ENCODE data around the gene TARS2. TPM values are rescaled to one million over a fixed set of nuclear protein-coding genes. Genes with fewer than 3 reads are reported as not detected.
A peak's percentile ranks its signal among the peaks of the same experiment; 100 is the strongest.

TARS2 gene
- total and polyA plus RNA-seq, 2 of the 4 experiments (the other 2 are of a cell fraction), result 10.9 to 21.8 TPM

GRCh38 chr1:150507912-150508864, 21.0 kb downstream of the TARS2 start, which contains the start of gene ECM1:
TSS of gene ECM1 (plus strand) at chr1:150508109. CDS start at chr1:150508210, 101 bp downstream.
- in situ Hi-C loops (cut with MboI; ENCODE audit: low sequenced_read_pairs) (no loop called here), dilution Hi-C loops (cut with HindIII; ENCODE audit: low sequenced_read_pairs, unreplicated experiment) (no loop called here), intact Hi-C loops (cut with micrococcal nuclease) (no loop called here)
- no peaks in the 10 kb centered on the region for H3K9me3 ChIP-seq (ENCODE audit: control insufficient read depth, insufficient read depth, low read length)
- no peaks in the 10 kb centered on the region for H4K20me1 ChIP-seq (ENCODE audit: insufficient read depth, low read length)
- H3K4ac ChIP-seq (ENCODE audit: low read depth, low read length), result peak within 1 kb of the TSS; percentile 98
- BruUV-seq (replicated peaks), result no TSS peak
- peak within 1 kb of the TSS; percentile 85 for H3K18ac ChIP-seq (ENCODE audit: low read depth, low read length)
- DNase-seq (peak; percentile 84), ATAC-seq (ENCODE audit: low read depth) (peak; percentile 97)
- H2BK5ac ChIP-seq (ENCODE audit: low read depth, low read length, poor library complexity, severe bottlenecking), result peak within 1 kb of the TSS; percentile 95
- H3K9ac ChIP-seq (ENCODE audit: low read depth, low read length), result peak within 1 kb of the TSS; percentile 85
- peak within 1 kb of the TSS; percentile 94 for H3K56ac ChIP-seq (ENCODE audit: extremely low read depth, insufficient read depth, low read length)
- H3K4me2 ChIP-seq (ENCODE audit: low read depth, low read length), result peak within 1 kb of the TSS; percentile 93
- H3K27me3 ChIP-seq (ENCODE audit: control insufficient read depth, insufficient read depth, low read length), result no peaks in the 10 kb centered on the region
- TF ChIP-seq RAD21 (IDR thresholded peaks at IDR 0.05; ENCODE audit: low read length) (peak; percentile 11; the same call in 1 of the 2 replicates), USF2 (IDR thresholded peaks at IDR 0.05; ENCODE audit: low read depth, low read length) (no peak), SMC3 (IDR thresholded peaks at IDR 0.05; ENCODE audit: low read depth, low read length) (no peak), POLR2A (IDR thresholded peaks at IDR 0.05; ENCODE audit: low read depth, low read length) (peak; percentile 68; the same call in 1 of the 2 replicates), ELK1 (IDR thresholded peaks at IDR 0.05; ENCODE audit: borderline replicate concordance, low read depth, low read length) (no peak), FOS (IDR thresholded peaks at IDR 0.05; ENCODE audit: low read depth, low read length) (peak; percentile 47)
- peak within 1 kb of the TSS; percentile 95 for H3K23ac ChIP-seq (ENCODE audit: low read depth, low read length)
- peak within 1 kb of the TSS; percentile 79 to 92 for H4K8ac ChIP-seq (ENCODE audit: low read depth in 2 of 2, low read length in 2 of 2)
- H4K5ac ChIP-seq (ENCODE audit: low read depth, low read length), result peak within 1 kb of the TSS; percentile 83
- H2BK20ac ChIP-seq (ENCODE audit: low read depth, low read length), result peak within 1 kb of the TSS; percentile 86
- peaks cover 28% of the 10 kb centered on the region for H3K9me1 ChIP-seq (ENCODE audit: insufficient read depth, low read length)
- peak within 1 kb of the TSS; percentile 89 for H2AFZ ChIP-seq (replicated peaks; ENCODE audit: low read length, poor library complexity)
- H2AK9ac ChIP-seq (replicated peaks; ENCODE audit: low read depth, low read length, poor library complexity), result peak within 1 kb of the TSS; percentile 100
- H3K79me1 ChIP-seq (ENCODE audit: low read depth in 1 of 2, low read length in 2 of 2), result peaks cover 26 to 55% of the 10 kb centered on the region in 2 experiments
- peaks cover 46% of the 10 kb centered on the region for H3K36me3 ChIP-seq (ENCODE audit: control insufficient read depth, insufficient read depth, low read length)
- 15% methylated on average over 2 of the region's 7 CpGs; no CpG with 5 or more reads in 1 of the 2 experiments for WGBS, 2 experiments (ENCODE audit: extremely low coverage in 2 of 2, insufficient read length in 1 of 2)
- peak within 1 kb of the TSS; percentile 94 for H3K14ac ChIP-seq (replicated peaks; ENCODE audit: low read depth, low read length)
- CTCF ChIA-PET, result interaction anchor here (0.5 to 1.3 kb wide), 3 partner anchors 25 to 209 kb away, joined by 3 to 5 read pairs (median 5); no protein-coding TSS in a partner anchor
- H3K4me3 ChIP-seq (ENCODE audit: insufficient read depth, low read depth, low read length), result peak within 1 kb of the TSS; percentile 48
- peak within 1 kb of the TSS; percentile 99 for H4K91ac ChIP-seq (ENCODE audit: insufficient read depth, low read depth, low read length)
- POLR2A ChIA-PET (ENCODE audit: unreplicated experiment), result interaction anchor here (0.6 kb wide), 1 partner anchor 42 kb away, joined by 3 read pairs; no protein-coding TSS in a partner anchor
- peaks cover 20% of the 10 kb centered on the region for H3K4me1 ChIP-seq (ENCODE audit: control insufficient read depth, insufficient read depth, low read length)
- H3K27ac ChIP-seq (ENCODE audit: insufficient read depth, low read length), result peak within 1 kb of the TSS; percentile 94
- peak within 1 kb of the TSS; percentile 98; the same call in 1 of the 3 replicates for H2BK15ac ChIP-seq (ENCODE audit: low read depth, low read length)
- peak within 1 kb of the TSS; percentile 99 for H2AK5ac ChIP-seq (ENCODE audit: low read depth, low read length)
- peak within 1 kb of the TSS; percentile 82 for H2BK120ac ChIP-seq (ENCODE audit: low read depth, low read length)

Measured in IMR-90 (cell line).